Myocyte (in vitro differentiated cells): Measurements from ENCODE around the gene DUS4L. TPM values are rescaled to one million over a fixed set of nuclear protein-coding genes. Genes with fewer than 3 reads are reported as not detected.
"Not testable (repeated sequence)": the region's sequence is repeated elsewhere in the genome, so short reads cannot be mapped to it uniquely, and the experiment has no call there.

Experiments
- DNase-seq: peaks from one replicate; pipeline ENCODE4 v3.0.0-alpha.2; 2012; ENCODE audit warnings: low read depth
- polyA plus RNA-seq: library from polyadenylated mRNA; unstranded; fragments of >200 nt; gene quantifications from one replicate; pipeline ENCODE4 v1.2.1, GENCODE V29; 2012; ENCODE audit warnings: missing spikeins
- total RNA-seq: library from RNA; depleted of rRNA; stranded (reverse); fragments of >200 nt; gene quantifications from 2 replicates; pipeline ENCODE4 v1.2.3, GENCODE V29; 2014

Gene DUS4L, protein sequence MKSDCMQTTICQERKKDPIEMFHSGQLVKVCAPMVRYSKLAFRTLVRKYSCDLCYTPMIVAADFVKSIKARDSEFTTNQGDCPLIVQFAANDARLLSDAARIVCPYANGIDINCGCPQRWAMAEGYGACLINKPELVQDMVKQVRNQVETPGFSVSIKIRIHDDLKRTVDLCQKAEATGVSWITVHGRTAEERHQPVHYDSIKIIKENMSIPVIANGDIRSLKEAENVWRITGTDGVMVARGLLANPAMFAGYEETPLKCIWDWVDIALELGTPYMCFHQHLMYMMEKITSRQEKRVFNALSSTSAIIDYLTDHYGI
- total RNA-seq: 14.1 and 14.2 TPM in 2 replicates
- 6.6 TPM for polyA plus RNA-seq

DNA sequence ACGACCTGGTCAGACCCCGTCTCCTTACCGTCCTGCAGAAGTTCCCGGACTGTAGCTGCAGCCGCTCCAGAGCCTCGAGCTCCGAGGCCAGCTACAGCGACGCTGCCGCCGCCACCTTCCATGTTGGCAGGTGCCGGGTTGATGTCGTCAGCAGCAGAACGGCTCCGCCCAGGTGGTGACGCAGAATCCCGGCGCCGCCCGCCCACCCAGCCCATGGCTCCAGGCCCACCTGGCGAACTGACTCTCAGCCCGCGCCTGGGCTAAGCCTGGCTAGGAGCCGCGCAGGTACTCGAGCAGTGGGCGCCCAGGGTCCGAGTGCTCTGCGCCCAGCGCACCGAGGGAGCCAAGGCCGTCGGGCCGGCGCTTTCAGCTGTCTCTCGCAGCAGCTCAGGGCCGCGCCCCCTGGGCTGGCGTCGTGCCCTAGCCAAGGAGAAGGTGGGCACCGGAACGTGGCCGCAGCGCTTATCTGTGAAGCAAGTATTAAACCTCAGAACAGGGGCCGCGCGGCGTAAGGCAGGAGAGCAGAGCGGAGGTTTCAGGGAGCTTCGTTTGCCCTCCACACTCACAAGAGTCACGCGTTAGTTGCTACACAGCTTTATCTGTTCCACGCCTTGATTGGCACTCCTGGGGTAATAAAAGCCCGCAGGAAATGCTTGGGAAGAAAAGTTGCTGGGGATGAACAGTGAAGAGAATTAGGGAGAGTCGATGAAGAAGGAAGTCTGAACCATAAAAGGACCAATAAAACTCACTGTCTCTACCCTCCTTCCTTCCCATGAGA, at the start of gene DUS4L, which contains the start of gene COG5:
TSS of gene DUS4L (plus strand) at position 197 of the 778 bp plus-strand sequence. CDS start 3,100 bp downstream, outside the sequence.
TSS of gene COG5 (minus strand) at position 146 of the 778 bp plus-strand sequence. CDS start at position 122, 24 bp downstream.
- DNase-seq: peak; percentile 86

DNA sequence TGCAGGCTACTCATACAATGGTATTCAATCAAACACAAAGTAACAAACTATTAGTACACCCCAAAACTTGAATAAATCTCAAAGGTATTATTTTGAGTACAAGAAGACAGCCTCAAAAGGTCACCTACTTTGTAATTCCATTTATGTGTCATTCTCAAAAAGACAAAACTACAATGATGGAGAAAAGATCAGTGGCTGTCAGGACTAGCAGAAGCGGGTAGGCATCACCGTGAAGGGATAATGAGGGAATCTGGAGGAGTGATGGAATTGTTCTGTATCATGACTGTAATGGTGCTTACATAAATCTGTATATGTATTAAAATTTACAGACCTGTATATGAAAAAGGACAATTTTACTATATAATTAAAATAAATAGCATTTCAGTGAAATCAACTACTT, 37.1 kb upstream of the DUS4L start:
- no peak for DNase-seq

DNA sequence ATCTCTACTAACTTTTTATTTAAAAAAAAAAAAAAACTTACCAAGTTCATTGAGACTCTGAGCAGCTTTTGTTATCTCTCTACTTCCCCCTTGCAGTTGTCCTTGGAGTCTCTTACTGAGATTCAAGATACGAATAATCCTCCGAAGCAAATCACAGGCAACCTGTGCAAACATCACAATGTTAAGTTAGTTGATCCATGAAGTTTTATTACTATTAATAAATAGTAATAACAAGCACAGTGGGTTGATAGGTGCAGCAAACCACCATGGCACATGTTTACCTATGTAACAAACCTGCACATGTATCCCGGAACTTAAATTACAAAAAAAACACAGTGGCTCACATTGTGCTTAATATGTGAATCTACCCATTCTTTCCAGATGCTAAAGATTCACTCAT, 36.6 kb upstream of the DUS4L start:
- DNase-seq: no peak

DNA sequence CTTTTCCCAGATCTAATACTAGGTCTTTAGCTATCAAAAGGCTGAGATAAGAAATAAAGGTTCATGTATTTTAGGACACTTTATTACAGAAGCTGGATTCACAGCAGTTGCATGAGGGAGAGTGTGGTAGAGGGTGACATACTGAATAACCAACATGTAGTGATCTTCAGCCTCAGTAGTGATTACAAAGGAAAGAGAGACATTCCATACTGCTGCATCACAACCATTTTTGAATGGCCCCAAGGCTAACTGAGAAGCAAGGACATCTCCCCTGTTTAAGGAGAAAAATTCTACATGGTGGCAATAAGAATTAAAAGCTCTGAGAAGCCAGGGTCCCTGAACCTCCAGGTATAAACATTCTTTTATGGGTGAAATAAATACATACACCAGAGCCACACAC, 35.3 kb upstream of the DUS4L start:
- peak; percentile 10 for DNase-seq

DNA sequence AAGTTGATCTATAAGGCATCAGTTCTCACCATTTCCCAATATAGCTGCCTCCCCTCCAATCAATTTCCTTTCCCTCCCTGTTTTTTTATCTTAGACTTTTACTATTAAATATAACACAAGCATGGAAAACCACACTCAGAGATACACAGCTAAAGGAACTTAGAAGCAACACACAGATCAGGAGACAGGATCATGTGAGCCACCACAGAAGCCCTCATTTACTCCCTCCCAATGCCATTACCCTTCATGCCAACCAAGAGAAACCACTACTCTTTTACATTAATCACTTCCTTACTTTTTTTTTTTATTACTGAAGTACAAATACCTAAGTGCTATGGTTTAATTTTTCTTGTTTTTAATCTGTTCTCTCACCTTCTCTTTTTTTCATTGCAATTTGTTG, 33.0 kb upstream of the DUS4L start:
- DNase-seq: no peak

DNA sequence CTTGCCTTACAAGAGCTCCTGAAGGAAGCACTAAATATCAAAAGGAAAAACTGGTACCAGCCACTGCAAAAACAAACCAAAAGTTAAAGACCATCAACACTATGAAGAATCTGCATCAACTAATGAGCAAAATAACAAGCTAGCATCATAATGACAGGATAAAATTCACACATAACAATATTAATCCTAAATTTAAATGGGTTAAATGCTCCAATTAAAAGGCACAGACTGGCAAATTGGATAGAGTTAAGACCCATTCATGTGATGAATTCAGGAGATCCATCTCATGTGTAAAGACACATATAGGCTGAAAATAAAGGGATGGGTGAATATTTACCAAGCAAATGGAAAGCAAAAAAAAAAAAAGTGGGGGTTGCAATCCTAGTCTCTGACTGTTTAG, 29.6 kb upstream of the DUS4L start:
- DNase-seq: no peak

DNA sequence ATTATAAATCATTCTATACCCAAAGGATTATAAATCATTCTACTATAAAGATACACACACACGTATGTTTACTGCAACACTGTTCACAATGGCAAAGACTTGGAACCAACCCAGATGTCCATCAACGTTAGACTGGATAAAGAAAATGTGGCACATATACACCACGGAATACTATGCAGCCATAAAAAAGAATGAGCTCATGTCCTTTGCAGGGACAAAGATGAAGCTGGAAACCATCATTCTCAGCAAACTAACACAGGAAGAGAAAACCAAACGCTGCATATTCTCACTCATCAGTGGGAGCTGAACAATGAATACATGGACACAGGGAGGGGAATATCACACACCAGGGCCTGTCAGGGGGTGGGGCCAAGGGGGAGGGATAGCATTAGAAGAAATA, 26.5 kb upstream of the DUS4L start:
- DNase-seq: not testable (repeated sequence)

DNA sequence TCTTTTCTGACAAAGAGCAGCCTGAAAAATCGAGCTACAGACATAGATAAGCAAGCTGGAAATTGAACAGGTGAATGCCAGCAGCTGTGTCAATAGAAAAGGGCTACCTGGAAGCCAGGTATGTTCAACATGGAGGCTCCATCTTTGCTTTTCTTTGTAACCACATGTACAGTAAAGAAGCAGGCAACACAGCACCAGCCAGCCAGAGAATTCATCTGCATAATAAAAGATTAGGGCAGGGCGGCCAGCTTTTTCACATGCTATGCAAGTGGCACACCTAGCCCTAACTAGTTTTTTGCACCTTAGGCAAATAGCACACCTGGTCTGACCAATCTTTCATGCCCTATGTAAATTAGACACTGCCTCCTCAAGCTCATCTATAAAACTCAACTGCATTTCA, 25.8 kb upstream of the DUS4L start:
- DNase-seq: no peak

DNA sequence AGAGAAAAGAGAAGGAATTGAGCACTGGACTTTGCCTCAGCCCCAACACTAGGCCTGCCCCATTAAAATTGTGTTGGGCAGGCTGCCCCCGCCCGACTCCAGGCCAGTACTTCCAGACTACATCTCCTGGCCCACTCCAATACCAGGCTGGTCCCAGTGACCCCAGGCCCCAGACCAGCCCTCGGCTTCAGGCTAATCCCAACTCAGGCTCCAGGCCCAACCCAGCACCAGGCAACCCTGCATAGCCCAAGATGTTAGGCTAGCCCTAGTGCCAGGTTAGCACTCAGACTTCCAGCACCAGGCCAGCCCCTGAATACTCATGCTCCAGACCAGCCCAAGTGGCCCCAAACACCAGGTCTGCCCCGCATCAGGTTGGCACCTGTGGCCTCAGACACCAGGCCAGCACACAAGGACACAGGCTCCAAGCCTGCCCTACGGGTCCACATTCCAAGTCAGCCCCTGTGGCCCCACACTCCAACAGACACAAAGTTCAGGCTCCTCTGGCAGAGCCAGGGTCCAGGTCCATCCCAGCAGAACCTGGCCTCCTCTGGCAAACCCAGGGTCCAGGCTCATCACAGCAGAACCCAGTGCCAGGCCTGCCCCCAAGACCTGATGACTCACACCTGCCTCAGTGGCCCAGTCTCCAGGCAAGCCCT, 20.3 kb upstream of the DUS4L start:
- no peak for DNase-seq

DNA sequence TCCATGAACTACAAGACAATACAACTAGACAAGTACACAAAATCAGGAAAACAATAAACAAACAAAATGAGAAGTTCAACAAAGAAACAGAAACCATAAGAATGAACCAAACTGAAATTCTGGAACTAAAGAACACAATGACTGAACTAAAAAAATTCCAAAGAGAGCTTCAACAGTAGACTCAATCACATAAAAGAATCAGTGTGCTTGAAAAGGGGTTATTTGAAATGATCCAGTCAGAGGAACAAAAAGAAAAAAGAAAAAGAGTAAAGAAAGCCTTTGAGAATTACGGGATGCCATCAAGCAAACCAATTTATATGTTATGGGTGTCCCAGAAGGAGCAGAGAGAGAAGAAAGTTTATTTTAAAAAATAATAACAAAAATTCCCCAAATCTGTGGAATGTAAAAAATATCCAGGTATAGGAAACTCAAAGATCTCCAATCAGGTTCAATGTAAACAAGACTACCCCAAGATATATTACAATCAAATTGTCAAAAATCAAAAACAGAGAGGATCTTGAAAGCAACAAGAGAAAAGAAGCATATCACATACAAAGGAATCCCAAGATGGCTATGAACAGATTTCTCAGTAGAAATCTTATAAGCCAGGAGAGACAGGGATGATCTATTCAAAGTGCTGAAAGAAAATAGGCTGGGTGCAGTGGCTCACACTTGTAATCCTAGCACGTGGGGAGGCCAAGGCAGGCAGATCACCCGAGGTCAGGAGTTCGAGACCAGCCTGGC, 18.8 kb upstream of the DUS4L start:
- DNase-seq: no peak

DNA sequence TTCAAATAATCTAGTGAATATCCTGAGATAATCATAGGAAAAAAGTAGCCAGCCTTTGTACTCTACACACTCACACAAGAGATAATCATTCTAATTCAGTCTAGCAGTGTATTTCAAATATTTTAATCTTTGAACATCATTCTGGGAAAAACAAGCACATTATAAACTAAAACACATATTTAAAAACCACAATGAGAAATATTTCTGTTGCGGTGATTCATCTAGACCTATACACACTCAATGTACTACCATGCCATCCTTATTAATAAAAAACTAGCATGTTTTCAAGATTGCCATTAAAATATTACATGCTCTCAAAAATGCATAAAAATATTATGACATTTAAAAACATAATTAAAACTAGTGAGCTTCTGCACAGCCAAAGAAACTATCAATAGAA, 11.8 kb upstream of the DUS4L start:
- DNase-seq: no peak

DNA sequence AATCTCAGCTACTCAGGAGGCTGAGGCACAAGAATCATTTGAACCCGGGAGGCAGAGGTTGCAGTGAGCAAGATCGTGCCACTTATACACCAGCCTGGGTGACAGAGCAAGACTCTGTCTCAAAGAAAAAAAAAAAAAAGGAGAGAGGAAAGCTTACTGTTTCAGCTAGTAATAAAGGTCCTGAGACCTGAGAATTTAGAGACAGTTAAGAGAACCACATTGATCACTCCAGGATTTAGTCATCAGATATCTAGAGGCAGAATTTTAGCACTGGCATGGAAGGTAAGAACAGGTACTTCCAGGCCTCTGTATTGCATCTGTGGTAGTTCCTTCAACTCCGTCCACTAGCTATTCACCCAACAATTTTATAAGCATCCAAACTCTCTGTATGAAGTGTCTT, 7.9 kb upstream of the DUS4L start:
- no peak for DNase-seq

DNA sequence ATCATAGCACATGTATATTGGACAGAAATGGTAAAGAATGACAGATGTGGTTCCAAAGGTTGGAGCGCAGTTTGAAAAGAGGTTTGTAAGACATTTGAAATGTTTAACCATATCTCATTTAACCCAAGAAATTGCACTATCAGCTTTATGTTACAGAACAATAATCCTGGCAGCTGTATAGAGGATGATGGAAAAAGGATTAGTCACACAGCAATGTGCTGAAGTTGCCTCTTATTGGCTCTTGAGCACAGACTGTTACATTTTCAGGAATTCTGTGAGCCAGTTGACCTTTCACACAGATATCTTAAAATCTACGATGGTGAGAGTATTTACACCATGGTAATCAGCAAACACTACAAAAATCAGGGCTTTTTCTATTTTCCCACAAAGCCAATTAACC, 3.9 kb upstream of the DUS4L start:
- no peak for DNase-seq

DNA sequence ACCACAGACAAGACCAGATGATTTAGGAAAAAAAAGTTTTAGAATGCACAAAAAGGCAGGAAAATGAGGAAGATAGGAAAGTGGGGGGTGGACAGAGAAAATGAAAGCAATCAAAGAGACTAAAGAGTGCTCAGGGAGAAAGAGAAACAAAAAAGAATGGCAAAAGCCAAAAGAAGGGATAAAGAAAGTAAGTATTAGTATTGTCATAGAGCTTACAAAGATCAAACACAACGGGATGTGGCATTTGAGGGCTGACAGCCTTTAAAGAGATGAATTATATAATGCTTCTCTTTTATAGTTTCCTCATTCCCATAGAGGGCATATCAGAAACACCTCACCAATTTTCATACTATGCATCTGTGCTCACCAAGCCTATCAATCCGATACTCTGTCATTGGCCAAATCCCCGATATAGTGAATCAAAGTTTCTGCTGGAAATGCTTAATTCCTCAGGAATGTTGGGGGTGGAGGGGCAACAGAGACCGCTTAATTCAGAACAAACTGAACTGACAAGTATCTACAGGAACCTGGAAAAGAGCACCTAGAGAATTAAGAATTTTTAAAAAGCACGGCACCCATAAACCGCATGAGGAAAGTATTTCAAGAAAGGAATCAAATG, 2.8 kb upstream of the DUS4L start:
- DNase-seq: no peak

DNA sequence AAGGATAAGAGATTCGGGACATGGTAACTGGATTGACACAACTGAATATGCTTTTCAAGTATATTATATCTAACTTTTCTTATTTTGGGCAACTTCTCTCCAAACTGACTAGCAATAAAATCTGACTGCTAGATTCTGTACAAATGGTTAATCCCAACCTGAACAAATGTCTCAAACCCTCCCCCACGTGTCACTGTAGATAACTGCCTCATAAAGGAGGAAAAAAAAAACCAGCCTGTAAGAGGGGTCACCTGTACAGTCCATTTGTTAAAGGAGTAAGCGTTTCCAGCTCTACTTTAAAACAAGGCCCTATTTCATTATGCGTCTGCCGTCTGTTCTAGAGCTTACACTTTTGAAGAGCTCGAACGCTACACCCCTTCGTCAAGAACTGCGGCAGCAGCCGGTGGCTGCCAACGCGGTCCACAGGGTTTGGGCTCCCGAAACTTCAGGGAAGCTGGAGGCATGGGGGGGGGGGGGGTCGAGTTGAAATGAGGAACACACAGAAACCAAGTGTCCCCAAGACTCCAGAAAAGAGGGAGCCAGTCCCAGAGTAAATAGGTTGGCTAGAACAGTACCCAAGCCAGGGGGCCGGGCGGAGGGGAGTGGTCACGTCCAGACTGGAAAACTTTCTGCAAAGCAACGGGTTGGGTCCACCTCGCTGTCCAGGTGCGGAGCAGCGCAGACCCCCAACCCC, 543 bp upstream of the DUS4L start:
- DNase-seq: no peak

DNA sequence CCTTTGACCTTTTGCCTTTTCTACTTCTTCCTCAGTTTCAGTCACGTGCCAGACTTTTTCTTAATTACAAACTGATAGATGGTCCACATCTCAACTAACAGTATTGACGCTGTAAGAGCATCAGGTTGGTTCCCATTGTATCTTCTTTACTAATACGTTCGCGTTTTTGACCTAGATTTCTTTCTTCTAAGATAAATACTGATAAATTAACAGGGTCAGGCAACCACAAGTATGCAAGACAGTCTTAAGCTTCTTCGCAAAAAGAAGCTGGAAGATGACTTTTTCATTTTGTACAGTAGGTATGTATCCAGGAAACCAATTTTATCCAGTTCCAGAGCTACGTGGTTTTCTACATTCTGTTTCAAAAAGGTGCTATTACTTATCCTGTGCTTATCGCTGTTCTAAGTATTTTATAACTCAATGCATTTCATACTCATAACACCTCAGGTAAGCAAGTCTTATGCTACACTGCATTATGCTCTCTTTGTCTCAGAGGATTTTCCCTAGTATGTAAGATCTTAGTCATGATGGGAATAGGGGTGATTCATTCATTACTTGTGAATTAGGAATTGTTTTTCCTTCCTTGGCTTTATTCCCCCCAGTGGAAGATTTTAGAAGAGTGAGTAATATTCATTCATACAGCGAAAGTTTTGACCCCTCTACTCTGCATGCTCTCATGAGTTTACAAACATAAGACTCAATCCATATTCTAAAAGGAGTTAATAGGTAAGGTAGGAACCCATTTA, 955 bp downstream of the DUS4L start:
- peak; percentile 37 for DNase-seq

DNA sequence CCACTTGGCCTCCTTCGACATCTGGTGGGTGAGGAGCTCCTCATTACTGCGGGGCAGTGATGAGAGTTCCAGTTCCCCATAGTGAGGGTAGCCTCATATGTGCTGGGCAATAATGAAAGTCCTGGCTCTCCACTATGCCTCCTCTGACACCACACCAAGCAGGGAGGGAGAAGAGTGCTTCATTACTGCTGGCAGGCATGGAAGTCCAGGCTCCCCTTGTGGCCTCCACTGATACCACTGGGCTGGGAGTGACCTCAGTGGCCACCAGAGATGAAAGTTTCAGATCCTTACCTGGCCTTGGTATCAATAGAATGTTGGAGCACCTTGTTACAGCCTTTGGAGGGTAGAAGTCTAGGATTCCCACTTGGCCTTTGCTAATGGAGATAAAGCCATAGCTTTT, 6.5 kb downstream of the DUS4L start:
- DNase-seq: no peak

DNA sequence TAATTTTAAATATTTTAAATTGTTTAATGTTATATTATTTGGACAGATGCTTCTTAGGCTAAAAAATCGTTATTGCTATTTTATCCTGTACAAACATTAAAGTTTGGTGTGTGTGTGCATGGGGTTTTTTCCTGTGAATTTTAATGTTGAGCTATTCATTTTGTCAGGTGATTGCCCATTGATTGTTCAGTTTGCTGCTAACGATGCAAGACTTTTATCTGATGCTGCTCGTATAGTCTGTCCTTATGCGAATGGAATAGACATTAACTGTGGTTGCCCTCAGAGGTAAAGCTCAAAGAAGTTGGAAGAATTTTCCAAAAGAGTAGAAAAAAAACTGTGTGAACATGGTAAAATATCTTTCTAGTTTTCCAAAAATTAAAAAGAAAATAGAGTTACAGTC, 9.8 kb downstream of the DUS4L start:
- DNase-seq: no peak

DNA sequence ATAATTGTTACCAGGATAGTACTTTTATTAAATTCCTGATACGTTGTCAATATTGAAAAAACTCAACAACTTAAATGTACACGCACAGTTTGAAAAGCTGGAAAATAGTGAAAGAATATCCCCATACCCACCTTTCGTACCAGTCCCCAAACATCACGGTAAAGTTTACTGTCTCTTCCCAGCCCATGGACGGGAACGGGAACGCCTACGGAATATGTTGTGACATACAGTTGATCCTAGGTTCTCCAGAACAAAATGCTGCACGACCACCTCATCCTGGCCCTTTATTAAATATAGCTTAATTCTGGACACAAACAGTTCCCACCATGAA, 15.7 kb downstream of the DUS4L start:
- no peak for DNase-seq
